HG03460 (cell line): Measurements from ENCODE around the gene SYT1.

Source experiments
- ATAC-seq: cut with Tn5 transposase; IDR thresholded peaks from one replicate; pipeline ENCODE4 v1.9.1; 2021; ENCODE audit not compliant: unreplicated experiment

SYT1 gene

DNA sequence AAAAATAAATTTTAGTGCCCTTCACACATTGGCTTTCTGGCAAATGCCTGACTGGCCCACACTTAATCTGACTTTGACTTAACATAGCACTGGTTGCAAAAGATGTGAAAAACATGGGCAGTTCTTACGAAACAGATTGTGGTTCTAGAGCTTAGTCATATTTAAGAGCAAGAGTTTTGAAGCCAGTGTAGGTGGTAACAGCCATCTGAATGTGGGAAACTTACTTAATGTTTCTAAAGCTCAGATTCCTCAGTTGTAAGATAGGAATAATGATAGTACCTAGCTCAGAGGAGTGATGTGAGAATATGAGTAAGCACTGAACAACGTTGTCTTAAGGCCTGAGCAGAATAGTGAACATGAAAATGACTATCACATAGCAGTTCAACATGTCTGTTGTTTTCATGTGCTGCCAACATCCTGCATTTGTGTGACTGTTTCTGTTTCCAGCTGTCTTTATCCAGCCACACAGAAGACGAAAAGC, 262.7 kb downstream of the SYT1 start:
- ATAC-seq, result peak; percentile 96

DNA sequence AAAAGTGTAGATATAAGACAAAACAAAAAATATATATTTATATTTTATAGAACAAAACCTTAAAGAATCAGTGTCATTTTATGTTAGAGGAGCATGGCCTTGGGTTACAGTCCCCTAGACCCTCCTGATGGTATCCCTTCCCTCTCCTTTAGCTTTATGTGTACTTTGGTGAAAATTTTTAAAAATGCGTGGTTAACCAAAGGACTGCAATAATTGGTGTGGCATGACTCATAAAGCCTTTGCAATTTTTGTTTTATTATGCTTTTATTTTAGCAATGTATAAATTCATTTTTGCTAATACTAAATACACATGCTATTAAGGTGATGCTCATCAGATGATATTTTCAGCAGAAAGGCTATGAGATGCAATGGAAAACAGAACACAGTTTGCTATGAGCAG, 264.4 kb downstream of the SYT1 start:
- no peak for ATAC-seq

DNA sequence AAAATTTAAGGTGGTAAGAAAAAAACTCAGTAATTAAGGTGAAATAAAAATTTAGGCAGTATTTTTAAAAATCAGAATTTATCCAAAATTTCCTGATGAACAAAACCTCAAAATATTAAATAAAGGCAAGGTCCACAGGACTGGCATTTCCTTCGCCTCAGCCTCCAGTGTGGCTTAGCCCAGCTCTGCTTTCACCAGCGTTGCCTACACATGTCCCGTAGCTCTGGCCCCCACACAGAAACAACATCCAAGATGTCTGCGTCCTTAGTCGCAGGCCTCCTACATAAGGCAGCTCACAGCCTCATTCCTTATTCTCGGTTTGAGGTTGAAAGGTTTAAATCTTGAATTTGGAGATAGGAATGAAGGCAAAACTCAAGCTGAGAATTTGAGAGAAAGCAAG, 274.3 kb downstream of the SYT1 start:
- no peak for ATAC-seq

DNA sequence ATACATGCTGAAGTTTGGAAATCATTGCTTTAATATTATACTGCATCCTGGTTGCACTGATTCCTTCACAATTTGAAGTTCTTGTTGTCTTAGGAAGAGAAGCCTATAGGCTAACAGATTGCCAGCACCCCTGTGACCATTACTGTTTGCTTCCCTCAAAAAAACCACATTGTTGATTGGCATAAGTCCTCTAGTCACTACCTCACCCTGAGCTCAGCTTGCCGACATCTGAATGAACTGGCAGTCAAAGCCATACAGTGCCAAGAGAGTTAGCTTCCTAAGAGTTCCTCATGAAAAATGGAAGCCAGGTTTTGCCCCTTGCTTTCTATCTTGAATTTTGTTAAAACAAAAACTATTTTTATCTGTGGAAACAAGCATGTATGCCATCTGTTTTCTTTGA, 276.1 kb downstream of the SYT1 start:
- no peak for ATAC-seq

DNA sequence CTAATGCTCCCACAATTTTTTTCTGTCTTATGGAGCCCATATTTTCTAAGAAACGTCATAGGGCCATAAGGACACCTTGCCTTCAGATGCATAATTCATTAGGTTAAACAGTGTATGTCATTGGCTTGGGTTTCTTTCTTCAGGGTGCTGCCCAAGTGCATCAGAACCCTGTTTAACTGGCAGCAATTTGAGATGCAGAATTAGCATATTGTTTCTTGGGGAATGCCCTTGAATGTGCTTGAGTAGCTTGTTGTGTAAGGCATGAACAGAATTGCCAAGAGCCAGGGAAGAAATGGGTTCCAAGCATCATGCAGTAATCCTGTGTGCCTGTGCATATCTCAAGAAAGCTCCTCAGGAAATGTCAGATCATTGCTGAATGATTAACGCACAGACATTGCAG, 277.2 kb downstream of the SYT1 start:
- ATAC-seq, result no peak

DNA sequence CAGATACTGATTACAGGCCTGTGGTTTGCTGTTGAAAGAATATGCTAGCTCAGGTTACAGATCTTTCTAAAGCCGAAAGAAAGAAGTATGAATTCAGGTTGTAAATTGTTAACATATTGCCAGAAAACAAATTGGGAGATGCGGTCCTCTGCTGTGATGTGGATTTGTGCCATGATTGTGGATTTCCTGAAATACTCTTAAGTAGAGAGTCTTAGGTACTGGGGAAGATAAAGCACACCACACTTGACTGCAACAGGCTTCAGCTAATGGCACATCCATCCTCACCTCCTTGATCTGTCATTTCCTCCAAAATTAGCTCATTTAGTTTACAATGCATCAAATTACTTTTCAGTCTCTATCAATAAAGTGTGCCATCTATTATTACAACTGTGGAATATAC, 279.2 kb downstream of the SYT1 start:
- ATAC-seq, result no peak

DNA sequence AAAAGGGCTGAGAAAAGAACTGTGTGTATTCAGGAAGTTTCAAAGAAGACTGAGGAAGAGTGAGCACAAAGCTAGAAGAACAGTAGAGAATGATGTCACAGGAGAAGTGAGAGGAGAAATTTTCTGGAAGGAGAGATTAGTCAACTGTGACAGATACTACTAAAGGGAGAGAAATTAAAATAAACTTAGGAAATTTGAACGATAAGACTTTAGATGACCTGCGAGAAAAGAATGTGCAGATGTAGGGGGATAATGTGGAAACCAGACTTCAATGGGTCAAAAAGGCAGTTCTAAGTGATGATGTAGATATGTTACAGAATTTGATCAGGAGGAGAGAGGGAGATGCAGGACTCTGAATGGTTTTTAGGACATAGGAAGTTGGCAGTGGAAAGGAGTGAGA, 287.4 kb downstream of the SYT1 start:
- ATAC-seq, result no peak

DNA sequence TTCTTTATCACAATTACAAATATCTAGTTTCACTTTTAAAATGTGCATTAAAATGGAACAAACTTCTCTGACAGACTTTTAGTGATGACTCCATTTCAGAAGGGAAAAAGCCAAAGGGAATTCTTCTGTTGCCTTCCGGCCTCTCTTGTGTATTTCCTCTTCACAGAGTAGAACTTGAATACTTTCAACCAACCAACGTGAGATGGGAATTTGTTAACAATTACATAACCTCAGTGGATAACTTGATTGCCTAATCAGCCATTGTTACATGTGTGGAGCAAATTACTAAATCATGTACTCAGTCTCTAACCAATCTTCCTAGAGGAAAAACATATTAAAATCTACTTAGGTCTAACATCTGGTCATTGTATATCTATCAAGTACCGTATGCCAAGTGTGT, 291.1 kb downstream of the SYT1 start:
- ATAC-seq, result no peak

DNA sequence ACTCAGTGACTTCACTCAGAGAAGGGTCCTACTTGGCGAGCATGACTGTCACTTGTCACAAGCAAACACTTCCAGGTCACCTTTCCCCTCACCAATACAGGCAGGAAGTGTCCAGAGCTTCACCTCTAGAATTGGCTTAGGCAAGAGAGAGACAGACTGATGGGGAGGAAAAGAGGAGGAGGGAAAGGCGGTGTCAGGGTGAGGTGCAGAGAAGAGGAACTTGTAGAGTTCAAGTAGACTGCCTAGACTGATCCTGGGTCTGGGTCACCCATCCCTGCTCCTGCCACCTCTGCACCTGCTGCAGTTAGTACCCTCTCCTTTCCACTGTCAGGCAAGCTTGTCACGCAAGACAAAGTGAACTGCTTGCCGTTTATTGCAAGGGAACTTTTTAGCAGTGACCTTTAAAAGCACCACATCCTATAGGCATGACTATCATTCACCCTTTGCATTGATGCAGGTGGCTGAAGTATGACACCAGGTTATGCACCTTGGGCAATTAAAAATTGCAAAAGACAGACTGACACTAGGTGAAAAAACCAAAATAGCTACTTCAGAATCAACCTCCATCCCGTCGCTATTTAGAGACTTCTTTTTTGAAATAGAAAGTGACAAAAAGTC, 292.4 kb downstream of the SYT1 start:
- ATAC-seq, result no peak

DNA sequence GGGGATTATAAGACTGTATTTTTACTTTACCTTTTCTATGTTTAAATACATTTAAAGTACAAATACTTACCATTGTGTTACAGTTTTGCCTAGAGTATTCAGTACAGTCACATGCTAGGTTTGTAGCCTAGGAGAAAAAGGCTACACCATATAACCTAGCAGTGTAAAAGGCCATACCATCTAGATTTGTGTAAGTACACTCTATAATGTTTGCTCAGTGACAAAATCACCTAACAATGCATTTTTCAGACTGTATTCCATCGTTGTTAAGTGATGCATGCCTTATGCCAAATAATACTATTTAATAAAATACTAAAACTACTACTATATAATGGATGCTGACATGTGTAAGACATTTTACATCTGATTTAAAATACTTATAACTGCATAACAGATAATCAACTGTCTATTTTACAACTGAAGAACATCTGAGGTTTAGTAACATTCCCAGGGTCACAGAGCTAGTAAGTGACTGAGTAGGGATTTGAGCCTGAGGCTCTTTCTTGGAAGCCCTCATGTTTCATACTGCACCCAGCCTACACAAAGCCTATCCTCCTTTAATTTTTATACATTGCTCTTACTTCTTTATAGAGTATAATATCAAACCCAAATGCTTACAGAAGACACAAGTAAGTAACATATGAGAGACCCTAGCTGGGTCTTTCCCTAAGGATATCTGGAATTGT, 296.8 kb downstream of the SYT1 start:
- no peak for ATAC-seq

DNA sequence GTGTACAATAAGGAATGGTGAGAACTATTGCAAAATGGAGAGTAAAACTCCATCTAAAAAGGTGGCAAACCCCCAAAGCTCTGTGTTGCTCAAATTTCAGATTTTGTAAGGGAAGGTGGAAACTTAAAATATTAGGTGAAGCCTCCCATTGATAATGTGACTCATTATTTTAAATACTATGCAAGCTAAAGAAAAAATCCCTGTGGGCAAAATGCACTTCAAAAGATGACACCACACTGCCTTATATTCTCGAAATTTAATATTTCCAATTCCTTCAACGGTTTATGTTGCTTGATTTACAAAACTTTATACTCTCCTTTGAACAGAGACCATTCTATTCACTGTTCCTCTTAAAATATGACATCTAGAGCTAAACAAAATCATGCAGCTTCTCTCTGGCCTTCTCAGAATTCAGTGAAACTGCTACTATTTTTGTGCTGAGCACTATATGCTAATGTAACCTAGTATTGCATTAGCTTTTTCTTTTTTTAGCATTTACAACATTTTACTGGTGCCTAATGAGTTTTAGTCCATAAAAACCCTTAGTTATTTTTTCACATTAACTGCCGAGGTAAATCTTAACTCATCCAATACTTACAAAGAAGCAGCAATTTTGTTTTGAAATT, 297.7 kb downstream of the SYT1 start:
- ATAC-seq, result no peak

DNA sequence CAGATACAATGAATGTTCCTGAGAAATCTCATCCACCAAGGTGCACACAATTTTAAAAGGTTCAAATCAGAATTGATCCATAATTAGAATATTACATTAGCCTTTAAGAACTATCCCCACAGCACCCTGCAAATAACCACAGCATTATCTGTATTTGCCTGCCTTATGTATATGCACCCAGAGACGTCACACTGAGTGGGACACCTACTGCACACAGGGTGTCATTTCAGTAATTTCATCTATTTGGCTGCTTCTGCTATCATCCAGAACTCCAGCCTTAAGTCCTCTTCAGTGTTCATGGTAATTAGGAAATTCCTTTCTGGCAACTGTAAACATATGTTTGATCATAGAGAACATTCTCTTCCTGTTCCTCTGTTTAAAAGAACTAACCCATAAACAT, 298.4 kb downstream of the SYT1 start:
- ATAC-seq, result no peak

DNA sequence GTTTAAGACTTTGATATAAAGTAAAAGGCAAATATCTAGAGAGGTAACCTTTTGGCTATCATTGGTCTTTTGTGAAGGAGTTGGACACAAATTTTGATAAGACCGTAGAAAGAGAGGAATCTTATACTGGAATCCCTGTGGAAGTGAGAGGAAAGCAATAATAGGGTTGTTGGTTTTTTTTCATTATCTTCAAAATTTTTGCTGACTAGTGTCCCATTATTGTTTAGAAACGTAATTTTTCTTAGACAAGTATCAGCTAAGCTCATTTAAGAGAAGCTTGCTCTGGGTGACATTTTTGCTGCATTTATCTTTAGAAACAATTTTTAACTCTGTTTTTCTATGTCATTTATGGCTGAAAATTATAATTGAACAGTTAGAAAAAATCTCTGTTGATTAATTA, 300.3 kb downstream of the SYT1 start:
- ATAC-seq, result no peak

DNA sequence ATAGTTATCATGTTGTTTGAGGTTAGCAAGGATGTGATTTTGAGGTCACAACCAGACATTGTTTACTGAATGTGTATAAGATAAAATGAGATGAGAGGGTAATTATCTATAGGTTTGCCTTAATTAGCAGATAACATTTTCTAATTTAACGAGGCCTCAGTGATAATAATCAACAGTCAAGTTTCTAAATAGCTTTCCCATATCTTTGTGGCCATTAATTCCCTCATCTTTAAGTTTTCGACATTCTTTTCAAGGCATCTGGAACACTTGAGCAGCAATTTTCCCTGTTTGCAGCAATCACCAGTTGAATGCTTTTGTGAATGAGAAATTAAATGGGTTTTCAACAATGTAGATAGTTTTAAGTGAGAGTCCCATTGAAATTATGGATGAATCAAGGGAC, 304.1 kb downstream of the SYT1 start:
- no peak for ATAC-seq

DNA sequence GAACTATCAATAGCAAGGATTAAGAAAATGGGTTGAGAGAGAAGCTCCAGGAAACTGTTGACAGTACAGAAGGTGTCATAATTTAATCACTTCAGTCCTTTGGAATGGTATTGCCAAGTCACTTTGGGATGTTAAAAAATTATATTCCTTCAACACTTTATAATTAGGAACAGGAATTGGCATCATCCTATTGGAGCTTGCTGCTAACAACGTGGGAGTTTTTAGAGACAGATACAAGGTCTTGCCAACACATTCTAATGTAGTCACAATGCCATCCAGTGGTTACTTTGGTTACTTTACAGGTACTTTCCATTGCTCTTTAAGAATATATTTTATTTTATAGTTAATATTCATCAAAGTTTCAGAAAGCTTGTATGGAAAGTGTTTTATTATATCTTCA, 310.1 kb downstream of the SYT1 start:
- peak; percentile 75 for ATAC-seq

DNA sequence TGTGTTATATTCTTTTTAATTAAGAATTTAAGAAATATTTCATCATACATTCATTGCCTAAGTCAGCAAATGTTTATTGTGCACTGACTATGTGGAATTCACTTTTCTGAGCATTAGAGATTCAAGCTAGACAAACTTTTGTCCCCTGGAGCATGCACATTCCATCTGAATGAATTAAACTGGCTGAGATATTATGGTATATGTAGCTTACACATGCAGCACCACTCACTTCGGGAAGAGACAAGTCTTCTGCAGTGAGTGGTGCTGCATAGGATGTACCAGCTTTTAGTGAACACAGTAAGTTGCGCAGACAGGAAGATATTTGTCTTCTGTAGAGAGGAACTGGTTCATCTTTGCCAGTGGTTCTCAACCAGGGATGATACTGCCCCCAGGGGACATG, 318.4 kb downstream of the SYT1 start:
- no peak for ATAC-seq

DNA sequence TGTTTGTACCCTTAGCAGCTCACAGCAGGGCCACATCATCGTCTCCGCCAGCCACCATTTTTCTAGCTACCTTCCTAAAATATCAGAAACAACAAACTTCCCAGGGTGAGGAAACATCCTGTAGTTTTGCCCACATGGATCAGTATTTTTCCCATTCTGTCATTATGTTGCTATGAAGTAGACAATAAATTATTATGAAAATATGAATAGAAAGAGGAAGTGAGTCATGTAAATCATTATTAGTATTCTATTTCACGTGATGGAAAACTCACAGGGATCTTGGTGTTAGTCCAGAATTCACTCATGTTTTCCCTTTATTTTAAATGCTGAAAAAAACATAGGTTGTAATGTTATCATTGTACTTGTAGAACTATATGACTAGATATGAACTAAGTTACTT, 319.4 kb downstream of the SYT1 start:
- ATAC-seq, result no peak

DNA sequence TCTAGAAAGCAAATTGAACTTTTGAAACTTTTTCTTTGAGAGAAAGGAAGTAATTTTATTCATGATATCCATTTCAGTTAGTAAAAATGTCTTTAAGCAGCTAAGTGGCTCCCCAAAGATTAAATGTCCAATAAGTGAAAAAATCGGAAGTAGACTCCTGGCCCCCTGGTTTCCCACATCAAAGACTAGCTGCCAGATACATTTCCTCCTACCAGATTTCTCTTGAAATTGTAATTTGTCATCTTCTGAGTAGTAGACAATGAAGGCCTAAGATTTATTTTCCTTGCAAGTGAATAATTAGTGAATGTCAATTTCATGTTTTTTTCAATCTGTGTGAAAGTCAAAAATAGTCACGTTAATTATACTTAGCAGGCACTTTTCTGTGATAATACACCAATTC, 321.9 kb downstream of the SYT1 start:
- ATAC-seq, result no peak

DNA sequence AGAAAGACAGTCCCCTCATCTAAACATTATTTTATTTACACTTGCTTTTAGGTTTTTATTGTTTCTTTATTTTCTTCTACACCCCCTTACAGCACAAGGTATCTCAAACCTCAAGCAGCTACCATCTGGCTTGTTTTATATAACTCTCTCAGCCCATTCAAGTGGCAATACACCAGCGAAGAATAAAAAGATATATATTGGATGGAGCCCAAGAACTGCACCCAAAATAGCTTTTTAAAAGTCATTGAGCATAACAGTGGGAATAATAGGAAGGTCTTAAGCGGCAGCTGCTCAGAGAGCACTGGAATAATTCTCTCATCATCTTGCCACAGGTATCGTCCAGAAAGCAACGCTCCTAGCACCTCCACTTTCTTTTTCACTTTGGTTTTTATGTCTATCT, 322.5 kb downstream of the SYT1 start:
- no peak for ATAC-seq

DNA sequence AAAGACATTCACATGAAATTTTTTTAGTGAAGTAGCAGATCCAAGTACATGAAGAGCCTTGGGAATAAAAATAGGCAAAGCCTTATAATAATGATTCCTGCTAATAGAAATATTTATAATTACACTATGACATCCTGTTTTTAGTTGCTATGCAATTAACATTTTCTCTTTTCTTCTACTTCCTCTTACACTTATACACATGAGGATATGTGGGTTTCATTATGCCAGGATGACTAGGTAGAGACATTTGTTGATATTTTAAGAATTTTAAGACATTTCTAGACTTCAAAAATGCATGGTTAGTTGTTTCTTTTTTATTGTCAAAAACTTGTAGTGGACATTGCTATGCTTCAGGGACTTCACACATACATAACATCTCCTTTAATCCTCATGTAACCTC, 326.8 kb downstream of the SYT1 start:
- no peak for ATAC-seq

DNA sequence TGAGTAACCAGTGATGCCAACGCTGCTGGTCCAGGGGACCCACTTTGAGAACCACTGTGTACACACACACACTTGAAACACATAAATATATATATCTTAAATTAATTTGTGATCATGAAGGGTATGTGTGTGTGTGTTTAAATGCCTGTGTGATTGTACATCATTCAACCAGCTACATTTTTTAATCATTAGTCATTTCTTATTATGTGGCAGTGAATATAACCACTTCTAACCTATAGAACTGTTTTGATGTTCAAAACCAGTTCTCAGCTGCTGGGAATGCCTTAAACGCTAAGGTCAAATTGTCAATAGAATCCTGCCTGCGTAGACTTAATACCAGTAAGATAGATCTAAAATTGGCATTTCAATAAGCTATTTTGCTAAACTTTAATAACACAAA, 330.0 kb downstream of the SYT1 start:
- no peak for ATAC-seq

DNA sequence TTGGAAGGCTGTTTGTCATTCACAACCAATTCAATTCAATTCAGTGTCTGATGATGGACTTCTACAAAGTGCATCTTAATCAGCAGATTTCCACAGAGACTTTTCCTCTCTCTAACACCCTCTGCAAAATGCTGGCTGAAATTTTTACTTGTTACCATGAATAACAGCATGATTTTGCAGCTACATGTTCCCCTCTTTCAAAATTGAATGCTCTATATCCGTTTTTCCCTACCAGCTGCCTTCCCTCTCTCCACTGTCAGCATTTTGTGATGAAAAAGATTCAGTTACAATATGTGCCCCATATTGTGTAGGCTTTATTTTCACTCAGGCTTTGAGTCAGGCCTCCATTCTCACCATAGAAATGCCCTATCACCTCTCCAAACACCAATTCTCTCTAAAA, 334.6 kb downstream of the SYT1 start:
- ATAC-seq, result no peak

DNA sequence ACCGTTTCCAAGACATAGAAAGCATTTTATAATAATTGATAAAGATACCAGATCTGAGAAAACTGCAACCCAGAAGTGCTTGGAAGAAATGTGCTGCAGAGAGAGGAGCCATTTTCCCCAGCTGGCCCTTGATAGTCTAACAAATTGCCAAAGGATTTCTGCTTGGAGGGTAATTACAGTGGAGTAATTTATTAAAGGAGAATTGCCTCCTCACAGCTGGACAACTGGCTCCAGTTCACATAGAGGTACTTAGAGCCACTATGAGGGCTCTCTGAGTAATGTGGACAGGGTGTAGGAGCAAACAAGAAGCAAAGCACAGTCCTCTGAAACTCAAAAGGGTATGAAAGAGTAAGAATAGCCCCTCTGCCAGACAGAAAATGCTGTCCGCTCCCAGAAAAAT, 335.6 kb downstream of the SYT1 start:
- no peak for ATAC-seq
